Measurements from ENCODE around the gene FHIT. TPM values are rescaled to one million over a fixed set of nuclear protein-coding genes. Genes with fewer than 3 reads are reported as not detected.

Gene FHIT
- total RNA-seq, 1 donor from 2014 or later: 1.3 TPM

- DNase-seq (ENCODE audit: low read depth, low spot score): no peak
Measured at GRCh38 chr3:60772584-60772983, 478.7 kb downstream of the FHIT start.

- DNase-seq (ENCODE audit: low read depth, low spot score): no peak
Measured at GRCh38 chr3:60771766-60772165, 479.5 kb downstream of the FHIT start.

- DNase-seq (ENCODE audit: low read depth, low spot score): no peak
Measured at GRCh38 chr3:60770532-60770931, 480.7 kb downstream of the FHIT start.

GRCh38 chr3:60767536-60767935 lies 483.7 kb downstream of the FHIT start:
- DNase-seq (ENCODE audit: low read depth, low spot score): no peak

DNA sequence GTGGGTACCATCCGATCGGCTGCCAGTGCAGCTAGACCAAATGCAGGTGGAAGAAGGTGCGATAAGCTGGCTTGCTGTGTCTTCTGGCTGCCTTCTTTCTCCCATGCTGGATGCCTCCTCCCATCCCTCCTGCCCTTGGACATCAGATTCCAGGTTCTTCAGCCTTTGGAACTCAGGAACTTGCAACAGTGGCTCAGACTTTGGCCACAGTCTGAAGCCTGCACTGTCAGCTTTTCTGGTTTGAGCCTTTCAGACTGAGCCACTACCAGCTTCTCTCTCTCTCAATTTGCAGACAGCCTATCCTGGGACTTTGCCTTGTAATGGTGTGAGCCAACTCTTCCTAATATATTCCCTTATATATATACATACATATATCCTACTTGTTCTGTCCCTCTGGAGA lies 485.5 kb downstream of the FHIT start:
- no peak for DNase-seq (ENCODE audit: low read depth, low spot score)

- DNase-seq (ENCODE audit: low read depth, low spot score): no peak
Measured at GRCh38 chr3:60764870-60765269, 486.4 kb downstream of the FHIT start.

GRCh38 chr3:60760145-60760544 lies 491.1 kb downstream of the FHIT start:
- no peak for DNase-seq (ENCODE audit: low read depth, low spot score)

GRCh38 chr3:60759439-60759838 lies 491.8 kb downstream of the FHIT start:
- no peak for DNase-seq (ENCODE audit: low read depth, low spot score)

DNA sequence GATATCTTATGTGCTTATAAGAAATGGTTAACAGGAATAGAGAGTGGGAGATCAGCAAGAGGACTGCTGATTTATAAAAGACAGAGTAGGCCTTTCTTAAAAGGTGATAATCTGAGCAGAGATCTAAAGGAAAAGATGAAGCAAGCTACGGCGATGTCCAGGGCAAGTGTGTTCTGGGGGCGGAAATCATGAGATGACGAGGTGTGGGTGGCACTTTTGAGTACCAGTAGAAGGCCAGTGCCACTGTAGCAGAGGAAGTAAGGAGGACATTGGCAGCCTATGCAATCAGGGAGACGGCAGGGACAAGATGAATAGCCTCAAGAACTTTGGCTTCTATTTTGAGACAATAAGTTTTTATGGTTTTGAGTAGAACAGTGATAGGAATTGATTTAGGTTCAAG lies 492.4 kb downstream of the FHIT start:
- DNase-seq (ENCODE audit: low read depth, low spot score): no peak

- no peak for DNase-seq (ENCODE audit: low read depth, low spot score)
Measured at GRCh38 chr3:60758171-60758570, 493.1 kb downstream of the FHIT start.

GRCh38 chr3:60757724-60758123 lies 493.5 kb downstream of the FHIT start:
- no peak for DNase-seq (ENCODE audit: low read depth, low spot score)

- DNase-seq (ENCODE audit: low read depth, low spot score): no peak
Measured at GRCh38 chr3:60756241-60757030, 494.8 kb downstream of the FHIT start.

DNA sequence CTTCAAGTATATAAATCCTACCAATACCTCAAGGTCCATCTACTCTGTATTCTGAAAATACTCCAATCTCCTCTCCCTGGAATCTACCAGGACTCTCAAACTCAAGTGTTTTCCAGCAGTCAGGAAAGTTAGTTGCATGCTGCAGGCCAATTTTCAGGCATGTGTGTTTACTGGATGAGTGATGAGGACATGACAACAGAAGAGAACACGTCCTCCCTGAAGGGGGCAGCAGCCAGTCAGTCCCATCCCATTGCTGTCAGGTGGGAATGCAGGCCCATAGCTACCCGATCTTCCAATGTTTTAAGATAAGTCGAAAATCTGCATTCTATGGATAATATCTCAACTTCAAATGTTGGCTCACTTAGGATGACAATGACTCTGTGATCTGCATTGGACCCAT lies 496.2 kb downstream of the FHIT start:
- DNase-seq (ENCODE audit: low read depth, low spot score): no peak

GRCh38 chr3:60754617-60755016 lies 496.6 kb downstream of the FHIT start:
- no peak for DNase-seq (ENCODE audit: low read depth, low spot score)

DNA sequence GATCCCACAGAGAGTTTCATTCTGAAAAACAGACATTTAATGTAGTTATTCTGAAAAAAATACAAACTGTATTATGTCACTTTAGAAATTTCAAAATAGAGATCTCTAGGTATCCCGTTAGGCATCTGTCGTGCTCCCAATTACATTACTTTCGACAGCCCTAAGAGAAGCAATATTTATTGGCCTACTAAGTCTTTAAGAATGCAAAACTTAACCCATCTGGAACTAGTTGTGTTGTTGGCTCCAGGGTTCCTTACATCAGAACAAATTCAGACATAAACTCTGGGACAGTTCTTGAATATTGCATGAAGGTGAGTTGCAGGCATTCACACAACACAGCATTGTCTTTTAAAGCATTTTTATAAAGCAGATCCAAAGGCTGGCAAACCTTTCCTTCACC lies 498.4 kb downstream of the FHIT start:
- DNase-seq (ENCODE audit: low read depth, low spot score): no peak

DNA sequence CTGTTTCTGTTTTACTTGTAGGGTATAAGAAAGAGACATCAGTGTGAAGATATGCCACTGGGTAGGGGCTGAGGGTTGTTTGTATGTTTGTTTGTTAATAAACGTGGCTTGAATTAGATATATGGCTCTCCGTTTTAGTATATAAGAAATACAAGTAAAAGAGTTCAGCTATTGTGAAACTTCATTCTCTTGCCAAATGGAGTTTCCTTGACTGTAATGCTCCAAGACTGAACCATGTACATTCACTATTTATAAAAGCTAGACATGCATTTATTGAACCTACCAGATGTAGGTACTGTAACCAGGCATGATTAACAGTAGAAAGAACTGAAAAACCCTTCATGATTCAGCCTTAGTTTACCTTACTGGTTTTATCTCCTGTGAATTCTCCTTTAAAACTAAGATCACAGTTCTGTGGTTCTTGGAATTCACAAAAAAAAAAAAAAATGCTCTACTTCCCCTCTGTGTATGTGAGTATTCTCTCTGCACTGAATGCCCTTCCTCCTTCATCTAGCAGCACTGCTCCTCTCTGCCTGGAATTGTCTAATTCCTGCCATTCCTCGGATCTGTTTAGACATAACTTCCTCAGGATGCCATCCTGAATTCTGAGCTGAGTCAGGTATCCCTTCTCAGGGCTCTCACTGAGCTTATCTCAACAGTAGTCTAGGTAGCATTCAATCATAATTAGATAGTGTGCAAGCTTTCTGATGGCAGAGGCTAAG lies 504.4 kb downstream of the FHIT start:
- DNase-seq (ENCODE audit: low read depth, low spot score): no peak

DNA sequence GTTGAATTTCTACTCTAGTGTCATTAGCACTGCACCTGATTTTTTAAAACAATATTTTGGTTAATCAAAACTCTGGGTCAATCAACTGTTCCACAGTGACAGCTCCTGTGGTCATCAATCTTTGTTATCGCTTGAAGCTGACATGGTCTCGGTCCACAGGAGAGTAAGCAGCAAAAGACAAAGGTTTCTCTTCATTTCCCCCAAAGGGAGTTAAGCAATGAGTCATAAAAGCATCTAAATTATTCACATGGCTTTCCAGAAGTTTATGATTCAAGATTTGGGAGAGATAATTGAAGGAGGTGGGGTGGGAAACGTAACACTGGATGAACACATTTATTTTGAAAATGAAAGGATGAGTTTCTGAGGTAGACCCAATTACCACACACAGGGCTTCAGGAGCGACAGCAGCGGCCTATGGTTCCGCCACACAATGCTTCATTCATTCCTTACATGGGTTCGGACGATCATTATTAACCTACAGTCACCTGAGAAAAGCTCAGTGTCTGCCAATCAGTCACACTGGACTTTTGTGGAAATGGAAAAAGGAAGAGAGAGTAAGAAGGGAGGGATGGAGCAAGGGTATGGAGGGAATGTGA lies 505.1 kb downstream of the FHIT start:
- no peak for DNase-seq (ENCODE audit: low read depth, low spot score)

DNA sequence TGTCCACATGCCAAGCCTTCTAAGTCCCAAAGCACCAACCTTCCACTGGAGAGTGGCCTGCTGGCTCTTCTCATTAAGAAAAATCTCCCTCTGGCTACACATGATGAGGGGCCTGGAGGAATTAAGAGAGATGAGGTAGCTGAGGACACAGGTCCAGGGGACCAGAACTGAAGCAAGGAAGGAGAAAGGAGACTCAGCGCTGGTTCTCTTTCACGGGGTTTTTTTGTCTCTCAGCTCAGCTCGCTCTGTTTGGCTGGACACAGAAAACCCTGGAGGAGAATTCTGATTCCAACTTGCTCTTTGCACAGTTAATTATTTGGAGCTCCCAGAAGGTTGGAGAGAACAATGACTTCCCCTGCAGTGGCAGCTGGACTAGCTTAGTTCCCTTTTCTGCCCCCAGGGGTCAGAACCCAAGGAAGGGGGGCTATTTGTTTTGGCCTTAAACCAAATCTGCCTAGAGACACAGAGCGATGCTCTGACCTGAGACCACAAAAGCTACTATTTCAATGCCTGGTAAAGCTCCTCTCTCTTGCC lies 507.6 kb downstream of the FHIT start:
- DNase-seq (ENCODE audit: low read depth, low spot score): no peak

DNA sequence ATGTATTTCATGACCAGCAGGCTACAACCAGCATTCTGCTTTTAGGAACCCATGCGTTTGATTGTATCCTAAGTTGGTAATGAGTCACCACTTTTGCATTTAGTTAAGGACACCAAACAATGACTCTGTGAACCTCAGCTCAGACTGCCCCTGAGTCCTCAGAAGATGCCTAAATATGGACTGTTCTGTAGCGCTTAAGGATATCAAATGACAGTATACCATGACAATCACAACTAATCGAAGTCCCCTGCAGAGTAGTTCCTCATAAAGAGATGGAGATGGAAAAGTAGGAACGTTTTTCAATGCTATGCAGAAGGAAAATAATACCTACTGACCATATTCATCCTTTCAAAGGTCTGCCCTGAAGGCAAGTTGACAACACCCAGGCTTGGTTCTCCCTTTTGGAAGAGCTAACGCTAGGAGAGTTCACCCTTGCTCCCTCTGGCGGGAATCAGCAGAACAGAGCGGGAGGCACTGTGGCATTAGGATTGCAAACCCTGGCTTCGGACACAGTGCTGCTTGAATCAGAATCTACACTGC lies 508.6 kb downstream of the FHIT start:
- no peak for DNase-seq (ENCODE audit: low read depth, low spot score)

DNA sequence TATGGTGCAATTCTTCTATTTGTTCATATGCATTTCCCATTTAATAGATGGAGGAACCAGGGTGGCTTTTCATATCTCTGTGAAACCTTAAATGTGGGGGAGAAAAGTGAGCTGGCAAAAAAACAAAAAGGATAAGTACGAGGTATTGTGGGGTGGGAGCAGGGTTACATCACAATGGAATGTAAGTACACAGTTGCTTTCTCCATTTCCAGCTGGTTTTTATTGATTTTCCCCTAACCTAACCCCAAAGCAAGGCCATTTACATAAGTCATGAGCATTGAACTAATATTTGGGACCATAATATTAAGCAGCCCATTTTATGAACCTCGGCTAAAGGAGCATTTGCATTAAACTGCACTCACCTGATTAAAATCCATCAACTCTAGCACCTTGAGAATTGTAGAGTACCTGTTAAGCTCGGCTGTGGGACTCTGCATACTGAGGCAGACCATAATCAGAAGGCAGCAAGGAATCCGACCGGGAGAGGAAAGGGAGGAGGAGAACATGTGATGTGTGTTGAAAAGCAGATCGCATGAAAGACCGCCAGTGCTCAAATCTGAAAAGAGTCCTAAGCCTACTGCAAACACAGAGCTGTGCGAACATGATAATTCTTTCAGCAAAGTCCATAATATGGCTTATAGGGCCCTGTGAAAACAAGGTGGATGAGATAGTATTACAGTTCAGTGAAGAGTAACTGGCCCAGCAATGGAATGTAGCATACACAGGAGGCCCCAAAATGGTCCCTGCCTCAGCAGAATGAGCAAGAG lies 513.4 kb downstream of the FHIT start:
- no peak for DNase-seq (ENCODE audit: low read depth, low spot score)

DNA sequence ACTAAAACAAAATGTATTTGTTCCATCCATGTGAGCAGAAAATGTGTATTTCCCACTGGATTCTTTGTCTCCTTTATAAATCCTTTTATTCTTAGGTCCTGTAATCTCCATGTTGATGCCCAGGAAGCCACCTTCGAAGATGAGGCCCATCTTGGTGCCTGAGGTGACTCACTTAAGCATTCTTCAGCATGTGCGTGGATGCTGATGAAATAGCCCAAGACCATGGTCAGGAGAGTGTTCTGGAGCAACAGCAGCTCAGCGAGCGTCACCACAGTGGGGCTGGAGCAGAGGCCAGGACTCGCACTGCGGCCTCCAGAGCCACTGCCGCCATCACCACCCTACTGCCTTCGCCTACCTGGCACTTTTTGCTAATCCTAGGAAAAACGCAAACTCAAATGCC lies 520.9 kb downstream of the FHIT start:
- DNase-seq (ENCODE audit: low read depth, low spot score): no peak
